Keratinocyte (primary cell): ENCODE data around the gene CD1D. TPM values are rescaled to one million over a fixed set of nuclear protein-coding genes. Genes with fewer than 3 reads are reported as not detected.

Experiments
- DNase-seq: peaks from one replicate; pipeline ENCODE4 v3.0.0-alpha.2; 2011; ENCODE audit warnings: low read depth, missing footprints, low spot score
- FAIRE-seq: peaks from 2 replicates; lab custom pipeline; 2011; peaks lifted over from hg19 to GRCh38; lab: Jason Lieb, UNC
- H2AFZ ChIP-seq: 2 replicates; pipeline ENCODE4 v1.6.0; 2012; ENCODE audit warnings: low read length, control low read depth, inconsistent platforms; ENCODE audit not compliant: control insufficient read depth
- H3K27ac ChIP-seq: 2 replicates; pipeline ENCODE4 v1.5.1; 2011; ENCODE audit warnings: low read length; ENCODE audit not compliant: control insufficient read depth, insufficient read depth
- H3K27me3 ChIP-seq: 3 replicates; pipeline ENCODE4 v1.6.0; 2011; ENCODE audit warnings: low read length; ENCODE audit not compliant: control insufficient read depth, insufficient read depth; ENCODE audit errors: extremely low read depth
- H3K36me3 ChIP-seq, 2 experiments: 2 replicates in 1 of 2; 3 replicates in 1 of 2; pipeline ENCODE4 v1.5.1; 2011; ENCODE audit warnings: low read length in 2 of 2, mild to moderate bottlenecking in 1 of 2; ENCODE audit not compliant: control insufficient read depth in 2 of 2, insufficient read depth in 2 of 2; ENCODE audit errors: extremely low read depth in 1 of 2
- H3K4me1 ChIP-seq: 3 replicates; pipeline ENCODE4 v1.5.1; 2011; ENCODE audit warnings: low read length; ENCODE audit not compliant: control insufficient read depth, insufficient read depth; ENCODE audit errors: extremely low read depth
- H3K4me2 ChIP-seq: 3 replicates; pipeline ENCODE4 v1.6.0; 2011; ENCODE audit warnings: low read depth, low read length; ENCODE audit not compliant: control insufficient read depth, insufficient read depth; ENCODE audit errors: extremely low read depth
- H3K4me3 ChIP-seq, 3 experiments: fragments of 200-600 bp in 1 of 3; sonication (generic) in 1 of 3; 2 replicates in 2 of 3; 3 replicates in 1 of 3; pipeline ENCODE4 v1.5.1; 2011 to 2016; ENCODE audit warnings: low read length in 3 of 3, mild to moderate bottlenecking in 3 of 3, control low read depth in 2 of 3, inconsistent platforms in 1 of 3, low read depth in 1 of 3, mixed read lengths in 1 of 3, mixed run types in 1 of 3, moderate library complexity in 1 of 3; ENCODE audit not compliant: control insufficient read depth in 2 of 3, insufficient read depth in 2 of 3; ENCODE audit errors: extremely low read depth in 1 of 3
- H3K79me2 ChIP-seq: 2 replicates; pipeline ENCODE4 v1.6.0; 2012; ENCODE audit warnings: low read length; ENCODE audit not compliant: control insufficient read depth, insufficient read depth
- H3K9ac ChIP-seq: 3 replicates; pipeline ENCODE4 v1.6.0; 2011; ENCODE audit warnings: low read length; ENCODE audit not compliant: control insufficient read depth, insufficient read depth; ENCODE audit errors: extremely low read depth
- H3K9me1 ChIP-seq: 3 replicates; pipeline ENCODE4 v1.6.0; 2011; ENCODE audit warnings: low read length; ENCODE audit not compliant: control insufficient read depth, insufficient read depth; ENCODE audit errors: extremely low read depth
- H3K9me3 ChIP-seq: 2 replicates; pipeline ENCODE4 v1.5.1; 2012; ENCODE audit warnings: low read depth, low read length; ENCODE audit not compliant: control insufficient read depth
- H4K20me1 ChIP-seq: 3 replicates; pipeline ENCODE4 v1.6.0; 2011; ENCODE audit warnings: low read length; ENCODE audit not compliant: control insufficient read depth, insufficient read depth; ENCODE audit errors: extremely low read depth
- CTCF ChIP-seq, 3 experiments: IDR thresholded peaks in 1 of 3; conservative IDR thresholded peaks in 1 of 3; optimal IDR thresholded peaks in 1 of 3; 2 replicates in 2 of 3; 3 replicates in 1 of 3; pipeline versions ENCODE3 to v1.5.1; 2011; ENCODE audit warnings: low read length in 3 of 3, mild to moderate bottlenecking in 3 of 3, moderate library complexity in 2 of 3, control low read depth in 1 of 3, inconsistent platforms in 1 of 3; ENCODE audit not compliant: insufficient read depth in 2 of 3; ENCODE audit errors: extremely low read depth in 1 of 3
- EZH2 ChIP-seq: IDR thresholded peaks from one replicate; pipeline ENCODE4 v1.6.1; 2012; ENCODE audit warnings: inconsistent platforms, mild to moderate bottlenecking, low read length, moderate library complexity
- dilution Hi-C: fragments of 300-500 bp; cut with MboI; formaldehyde crosslinking; loops from one replicate; pipeline ENCODE4 v1.7.0; 2020; ENCODE audit warnings: low sequenced_read_pairs; ENCODE audit not compliant: extremely low pct_ligation_motif_present
- polyA plus RNA-seq, 5 experiments: library from polyadenylated mRNA; depleted of rRNA in 3 of 5; stranded (reverse) in 3 of 5; stranded (forward) in 1 of 5; unstranded in 1 of 5; fragments of >200 nt; gene quantifications; 1 replicate in 1 of 5; 2 replicates in 3 of 5; 3 replicates in 1 of 5; pipeline versions ENCODE4 v1.2.1 to v1.2.3, GENCODE V29; 2011 to 2012; ENCODE audit warnings: missing spikeins in 2 of 5, low read depth in 1 of 5, low replicate concordance in 1 of 5

The CD1D gene
- polyA plus RNA-seq, 1 donor (not counting 4 experiments of a cell fraction or from before 2014, with no cell fraction given): 2.8 TPM

- TF ChIP-seq EZH2 (no peak), CTCF (optimal IDR thresholded peaks at IDR 0.05 in 1 of 3, IDR thresholded peaks at IDR 0.05 in 1 of 3, conservative IDR thresholded peaks at IDR 0.05 in 1 of 3; ENCODE audit: extremely low read depth in 1 of 3, insufficient read depth in 2 of 3, low read length in 3 of 3) (peak in 1 of 3 experiments; percentile 25)
- no peak for DNase-seq
- peak; percentile 89 for FAIRE-seq
- H2AFZ ChIP-seq: no peak overlapping the region
- no peak overlapping the region for H3K4me3 ChIP-seq
- no peaks in the 10 kb centered on the region for H3K36me3 ChIP-seq
- no peak overlapping the region for H3K9ac ChIP-seq
- no peaks in the 10 kb centered on the region for H3K27me3 ChIP-seq
- no peaks in the 10 kb centered on the region for H3K9me1 ChIP-seq
- H3K79me2 ChIP-seq: no peaks in the 10 kb centered on the region
- H3K4me1 ChIP-seq: peaks cover 36% of the 10 kb centered on the region
- no peaks in the 10 kb centered on the region for H4K20me1 ChIP-seq
- H3K9me3 ChIP-seq: no peaks in the 10 kb centered on the region
- H3K4me2 ChIP-seq: no peak overlapping the region
- dilution Hi-C loops: no loop called here
- H3K27ac ChIP-seq: no peak overlapping the region
Measured at GRCh38 chr1:158155673-158156072, 25.0 kb upstream of the CD1D start.

DNA sequence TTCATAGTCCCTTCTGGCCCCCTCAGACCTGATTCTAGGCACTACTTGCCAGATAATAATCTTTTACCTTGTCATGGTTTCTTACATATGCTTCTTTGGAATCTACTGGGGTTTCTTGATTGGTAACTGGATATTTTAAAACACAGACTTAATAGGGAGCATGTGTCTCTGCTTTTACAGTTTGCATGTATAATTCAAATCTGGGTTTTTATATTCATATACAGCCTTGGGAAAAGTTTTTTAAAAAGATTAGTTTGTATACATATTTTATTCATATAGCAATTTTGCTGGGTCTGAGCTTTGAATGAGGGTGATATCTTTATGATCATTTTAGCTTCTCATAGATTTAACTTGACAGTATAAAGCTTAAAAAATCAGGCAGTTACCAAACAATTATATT lies 21.1 kb upstream of the CD1D start:
- no peak overlapping the region for H3K27ac ChIP-seq
- no peaks in the 10 kb centered on the region for H3K9me3 ChIP-seq
- no peak overlapping the region for H2AFZ ChIP-seq
- no peak overlapping the region for H3K4me2 ChIP-seq
- no peaks in the 10 kb centered on the region for H3K27me3 ChIP-seq
- no peaks in the 10 kb centered on the region for H3K36me3 ChIP-seq
- TF ChIP-seq CTCF (optimal IDR thresholded peaks at IDR 0.05 in 1 of 3, IDR thresholded peaks at IDR 0.05 in 1 of 3, conservative IDR thresholded peaks at IDR 0.05 in 1 of 3; ENCODE audit: extremely low read depth in 1 of 3, insufficient read depth in 2 of 3, low read length in 3 of 3): no peak
- TF ChIP-seq EZH2: no peak
- no peaks in the 10 kb centered on the region for H3K79me2 ChIP-seq
- FAIRE-seq: no peak
- H3K4me3 ChIP-seq: no peak overlapping the region
- dilution Hi-C loops: no loop called here
- no peak overlapping the region for H3K9ac ChIP-seq
- peaks cover 19% of the 10 kb centered on the region for H3K4me1 ChIP-seq
- no peak for DNase-seq
- no peaks in the 10 kb centered on the region for H3K9me1 ChIP-seq
- no peaks in the 10 kb centered on the region for H4K20me1 ChIP-seq
